COLO668 (cell line): ENCODE measurements around the gene SLC22A31.
A peak's percentile ranks its signal among the peaks of the same experiment; 100 is the strongest.
"Not testable (repeated sequence)": the region's sequence is repeated elsewhere in the genome, so short reads cannot be mapped to it uniquely, and the experiment has no call there.

ENCODE experiments used
- DNase-seq: peaks from one replicate; lab custom pipeline; 2025; ENCODE audit not compliant: unreplicated experiment; lab: John Stamatoyannopoulos, UW

Gene SLC22A31

GRCh38 chr16:89200124-89200849 is at the start of gene SLC22A31:
SLC22A31 (minus strand) TSS chr16:89200537; CDS start chr16:89200501, 36 bp downstream.
- DNase-seq: peak; percentile 57

- no peak for DNase-seq
Observed at GRCh38 chr16:89248196-89248982, 48.1 kb upstream of the SLC22A31 start.

DNA sequence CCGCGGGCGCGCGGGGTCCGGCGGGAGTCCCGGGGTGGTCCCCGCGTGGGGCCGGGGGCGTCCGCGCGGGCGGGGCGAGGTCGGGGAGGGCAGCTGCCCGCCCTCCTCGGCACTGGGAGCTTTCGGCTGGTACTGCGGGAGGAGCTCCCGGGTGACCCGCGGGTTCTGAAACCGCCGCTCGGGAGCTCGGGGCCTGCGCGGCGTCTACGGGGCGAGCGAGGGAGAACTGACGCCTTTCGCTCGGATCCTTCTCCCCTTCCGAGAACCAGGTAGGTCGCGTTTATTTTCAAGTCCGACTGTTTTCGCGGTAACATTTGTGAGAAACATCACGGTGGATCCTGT is 47.4 kb upstream of the SLC22A31 start:
- DNase-seq: not testable (repeated sequence)

DNA sequence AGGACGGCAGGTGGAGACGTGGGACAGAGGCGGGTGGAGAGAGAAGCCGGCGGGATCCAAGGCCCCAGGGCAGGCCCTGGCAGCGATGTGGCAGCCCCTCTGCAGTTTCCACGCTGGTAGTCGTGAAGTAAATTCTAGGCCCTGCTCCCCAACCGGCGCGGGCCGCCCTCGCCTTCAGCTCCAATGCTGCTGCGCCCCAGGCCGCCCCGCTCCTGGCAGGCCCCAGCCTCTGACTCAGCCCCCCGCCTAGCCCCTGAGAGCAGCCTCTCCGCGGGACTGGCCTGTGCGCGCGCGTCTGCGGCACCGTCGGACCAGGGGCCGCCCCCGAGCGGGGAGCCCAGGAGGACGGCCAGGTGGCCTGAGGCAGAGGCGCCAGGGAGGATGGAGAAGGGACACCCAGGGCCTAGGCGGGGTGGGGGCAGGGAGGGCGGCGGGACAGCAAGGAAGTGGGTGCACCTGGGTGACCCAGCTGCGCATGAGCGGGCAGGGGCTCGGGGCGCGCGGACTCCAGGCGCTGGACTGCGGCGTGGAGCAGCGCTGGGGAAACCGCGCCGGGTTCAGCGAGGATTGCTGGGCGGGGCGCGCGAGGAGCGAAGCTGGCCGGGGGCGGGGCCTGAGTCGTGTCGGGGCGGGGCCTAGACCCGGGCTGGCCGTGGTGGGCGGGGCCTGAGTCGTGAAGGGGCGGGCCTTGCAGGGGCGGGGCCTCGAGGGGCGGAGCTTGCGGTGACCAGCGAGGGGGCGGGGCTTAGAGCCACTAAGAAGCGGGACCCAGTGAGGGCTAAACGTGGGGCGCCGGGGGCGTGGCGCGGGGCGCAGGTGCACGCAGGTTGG is 46.8 kb upstream of the SLC22A31 start:
- peak; percentile 93 for DNase-seq

DNA sequence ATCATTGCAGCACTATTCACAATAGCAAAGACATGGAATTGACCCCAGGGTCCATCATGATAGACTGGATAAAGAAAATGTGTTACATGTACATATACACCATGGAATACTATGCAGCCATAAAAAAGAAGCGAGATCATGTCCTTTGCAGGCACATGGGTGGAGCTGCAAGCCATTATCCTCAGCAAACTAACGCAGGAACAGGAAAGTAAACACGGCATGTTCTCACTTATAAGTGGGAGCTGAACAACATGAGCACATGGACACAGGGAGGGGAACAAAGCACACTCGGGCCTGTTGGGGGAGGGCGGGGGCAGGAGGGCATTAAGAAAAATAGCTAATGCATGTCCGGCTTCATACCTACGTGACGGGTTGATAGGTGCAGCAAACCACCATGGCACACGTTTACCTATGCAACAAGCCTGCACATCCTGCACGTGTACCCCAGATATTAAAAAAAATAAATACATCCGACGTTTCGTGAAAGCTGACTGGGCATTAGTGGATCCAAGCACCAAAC is 46.1 kb upstream of the SLC22A31 start:
- DNase-seq: peak; percentile 54

GRCh38 chr16:89244754-89245153 is 44.4 kb upstream of the SLC22A31 start:
- no peak for DNase-seq

- not testable (repeated sequence) for DNase-seq
Observed at GRCh38 chr16:89244264-89244663, 43.9 kb upstream of the SLC22A31 start.

- DNase-seq: no peak
Observed at GRCh38 chr16:89243664-89244063, 43.3 kb upstream of the SLC22A31 start.

- peak; percentile 53 for DNase-seq
Observed at GRCh38 chr16:89242795-89243200, 42.5 kb upstream of the SLC22A31 start.

GRCh38 chr16:89241187-89242007 is 41.1 kb upstream of the SLC22A31 start:
- peak; percentile 61 for DNase-seq

- no peak for DNase-seq
Observed at GRCh38 chr16:89237733-89238132, 37.4 kb upstream of the SLC22A31 start.

DNA sequence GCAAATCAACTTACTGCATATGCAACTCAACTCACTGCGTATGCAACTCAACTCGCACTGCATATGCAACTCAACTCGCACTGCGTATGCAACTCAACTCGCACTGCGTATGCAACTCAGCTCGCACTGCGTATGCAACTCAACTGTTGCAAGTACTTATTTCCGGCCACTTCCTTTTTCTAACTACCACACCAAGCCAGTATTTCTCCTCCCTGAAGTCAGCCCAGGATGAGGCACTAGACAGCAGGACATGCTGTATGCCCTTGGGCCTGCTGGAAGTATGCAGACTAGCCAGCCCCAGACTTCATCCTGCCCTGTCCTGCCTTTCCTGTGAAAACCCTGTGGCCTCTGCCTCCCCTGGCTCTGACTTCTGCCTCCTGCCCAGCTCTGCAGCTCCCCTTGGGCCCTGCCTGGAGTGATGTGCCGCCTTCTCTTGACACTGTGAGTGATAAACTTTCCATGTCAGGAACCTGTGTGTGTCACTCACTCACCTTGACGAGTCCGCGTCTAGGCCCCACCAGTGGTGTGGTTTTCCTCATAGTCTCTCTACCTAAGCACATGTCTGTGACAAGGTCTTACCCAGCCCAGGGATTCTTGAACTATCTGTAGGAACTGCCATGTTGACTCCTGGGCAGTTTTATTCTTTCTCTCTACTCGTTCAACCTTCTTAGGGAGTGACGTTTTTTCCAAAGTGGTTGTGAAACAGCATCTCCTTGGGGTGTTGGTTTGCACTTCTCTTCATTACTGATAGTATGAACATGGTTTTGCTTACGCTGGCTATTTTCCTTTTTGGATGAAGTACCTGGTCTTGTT is 33.5 kb upstream of the SLC22A31 start:
- DNase-seq: no peak

- DNase-seq: no peak
Observed at GRCh38 chr16:89232107-89232506, 31.8 kb upstream of the SLC22A31 start.

- DNase-seq: peak; percentile 90
Observed at GRCh38 chr16:89230255-89230654, 29.9 kb upstream of the SLC22A31 start.

GRCh38 chr16:89224665-89225064 is 24.3 kb upstream of the SLC22A31 start:
- DNase-seq: no peak

- no peak for DNase-seq
Observed at GRCh38 chr16:89222931-89223330, 22.6 kb upstream of the SLC22A31 start.

- no peak for DNase-seq
Observed at GRCh38 chr16:89221604-89222003, 21.3 kb upstream of the SLC22A31 start.

DNA sequence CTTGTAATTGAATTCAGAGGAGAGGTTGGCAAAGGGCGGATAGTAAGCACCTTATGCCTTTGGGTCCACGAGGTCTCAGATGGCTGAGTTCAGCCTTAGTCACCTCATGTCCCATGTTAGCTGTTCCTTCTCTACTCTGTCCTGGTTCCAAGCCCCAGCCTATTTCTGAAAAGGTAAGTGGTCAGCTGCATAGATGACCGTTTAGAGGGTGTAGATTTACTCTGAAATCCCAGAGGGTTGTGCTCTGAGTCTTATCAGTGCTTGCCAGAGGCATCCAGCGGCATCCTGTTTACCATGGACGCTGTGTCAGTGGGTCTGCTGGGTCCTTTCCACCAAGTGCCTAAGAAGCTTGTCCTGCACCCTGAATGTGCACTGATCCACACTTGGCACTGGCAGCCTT is 19.0 kb upstream of the SLC22A31 start:
- DNase-seq: no peak

- DNase-seq: peak; percentile 88
Observed at GRCh38 chr16:89217388-89218191, 17.3 kb upstream of the SLC22A31 start, which contains the start of gene ZNF778. ZNF778 (plus strand) TSS chr16:89217703; CDS start chr16:89221128, 3,425 bp downstream.
